Trophoblast cell (in vitro differentiated cells and primary cell): ENCODE data around the gene PTH1R.

Experiments
- DNase-seq, 2 donors: peaks; one replicate each; pipeline ENCODE4 v3.0.0-alpha.2; 2016
- H2AFZ ChIP-seq: 2 replicates; pipeline ENCODE4 v1.6.1; 2013; ENCODE audit warnings: low read length, moderate library complexity, mild to moderate bottlenecking; ENCODE audit not compliant: insufficient read depth, poor library complexity
- H2AK5ac ChIP-seq: 2 replicates; pipeline ENCODE4 v1.6.1; 2013; ENCODE audit warnings: mild to moderate bottlenecking, low read length
- H2BK120ac ChIP-seq: 2 replicates; pipeline ENCODE4 v1.6.1; 2013; ENCODE audit warnings: low read length, mild to moderate bottlenecking, moderate library complexity; ENCODE audit not compliant: insufficient read depth, poor library complexity
- H2BK12ac ChIP-seq: 2 replicates; pipeline ENCODE4 v1.6.1; 2013; ENCODE audit warnings: mild to moderate bottlenecking, low read length, moderate library complexity
- H2BK5ac ChIP-seq: 2 replicates; pipeline ENCODE4 v1.6.1; 2013; ENCODE audit warnings: low read length, low read depth, moderate library complexity, mild to moderate bottlenecking; ENCODE audit not compliant: poor library complexity
- H3K14ac ChIP-seq: 2 replicates; pipeline ENCODE4 v1.6.1; 2013; ENCODE audit warnings: mild to moderate bottlenecking, low read length
- H3K18ac ChIP-seq: 2 replicates; pipeline ENCODE4 v1.6.1; 2013; ENCODE audit warnings: mild to moderate bottlenecking, low read length
- H3K23ac ChIP-seq: 2 replicates; pipeline ENCODE4 v1.6.1; 2013; ENCODE audit warnings: low read length
- H3K27ac ChIP-seq: 2 replicates; pipeline ENCODE4 v1.5.1; 2013; ENCODE audit warnings: low read depth, mild to moderate bottlenecking, inconsistent platforms, low read length, moderate library complexity
- H3K27me3 ChIP-seq: 2 replicates; pipeline ENCODE4 v1.6.1; 2013; ENCODE audit warnings: inconsistent platforms, mild to moderate bottlenecking, low read length, moderate library complexity; ENCODE audit not compliant: insufficient read depth
- H3K36me3 ChIP-seq, 2 experiments: 1 replicate in 1 of 2; 2 replicates in 1 of 2; pipeline ENCODE4 v1.6.1; 2013; ENCODE audit warnings: low read length in 2 of 2, mild to moderate bottlenecking in 2 of 2, moderate library complexity in 1 of 2; ENCODE audit not compliant: insufficient read depth in 2 of 2, control insufficient read depth in 1 of 2
- H3K4ac ChIP-seq: 2 replicates; pipeline ENCODE4 v1.6.1; 2013; ENCODE audit warnings: low read depth, mild to moderate bottlenecking, low read length, moderate library complexity
- H3K4me1 ChIP-seq, 2 experiments: 1 replicate in 1 of 2; 2 replicates in 1 of 2; pipeline ENCODE4 v1.6.1; 2013; ENCODE audit warnings: low read length in 2 of 2, mild to moderate bottlenecking in 2 of 2, moderate library complexity in 1 of 2; ENCODE audit not compliant: insufficient read depth in 2 of 2, control insufficient read depth in 1 of 2
- H3K4me2 ChIP-seq: 2 replicates; pipeline ENCODE4 v1.6.1; 2013; ENCODE audit warnings: inconsistent platforms, mild to moderate bottlenecking, low read length, moderate library complexity
- H3K4me3 ChIP-seq: 2 replicates; pipeline ENCODE4 v1.5.1; 2013; ENCODE audit warnings: mild to moderate bottlenecking, low read depth, low read length, inconsistent platforms
- H3K79me1 ChIP-seq: one replicate; pipeline ENCODE4 v1.6.1; 2013; ENCODE audit warnings: low read length
- H3K79me2 ChIP-seq: 2 replicates; pipeline ENCODE4 v1.6.1; 2013; ENCODE audit warnings: low read length, mild to moderate bottlenecking; ENCODE audit not compliant: control insufficient read depth, insufficient read depth, poor library complexity
- H3K9ac ChIP-seq: 2 replicates; pipeline ENCODE4 v1.6.1; 2013; ENCODE audit warnings: mild to moderate bottlenecking, low read length
- H3K9me3 ChIP-seq: 2 replicates; pipeline ENCODE4 v1.6.1; 2013; ENCODE audit warnings: low read depth, mild to moderate bottlenecking, control low read depth, inconsistent platforms, low read length; ENCODE audit not compliant: insufficient read depth
- H4K12ac ChIP-seq: 2 replicates; pipeline ENCODE4 v1.6.1; 2013; ENCODE audit warnings: low read depth, mild to moderate bottlenecking, low read length, moderate library complexity
- H4K8ac ChIP-seq: 2 replicates; pipeline ENCODE4 v1.6.1; 2013; ENCODE audit warnings: low read depth, mild to moderate bottlenecking, low read length, moderate library complexity
- H4K91ac ChIP-seq: one replicate; pipeline ENCODE4 v1.6.1; 2013; ENCODE audit warnings: low read depth, mild to moderate bottlenecking, low read length, moderate library complexity
- WGBS: extraction: QIAGEN DNeasy Blood & Tissue Kit; methylation state at CpG from one replicate; pipeline ENCODE4 v1.1.7; 2013; ENCODE audit warnings: missing lambda C conversion rate; ENCODE audit not compliant: insufficient read length, insufficient coverage; ENCODE audit errors: extremely low coverage; 5-methylcytosine and 5-hydroxymethylcytosine counted together

The PTH1R gene

GRCh38 chr3:46831841-46832240 lies 45.7 kb upstream of the PTH1R start:
- no peaks in the 10 kb centered on the region for H3K79me2 ChIP-seq

GRCh38 chr3:46833346-46834300 lies 43.9 kb upstream of the PTH1R start:
- no CpG with 5 or more reads among the region's 65 CpGs for WGBS
- H2BK12ac ChIP-seq, result no peak overlapping the region
- no peak overlapping the region for H4K91ac ChIP-seq
- no peak for DNase-seq
- H3K4me3 ChIP-seq, result no peak overlapping the region
- H3K9me3 ChIP-seq, result peaks cover 3% of the 10 kb centered on the region
- no peak overlapping the region for H3K18ac ChIP-seq
- no peaks in the 10 kb centered on the region for H3K36me3 ChIP-seq
- H3K4me2 ChIP-seq, result no peak overlapping the region
- H2BK120ac ChIP-seq, result no peak overlapping the region
- no peak overlapping the region for H2AK5ac ChIP-seq
- no peaks in the 10 kb centered on the region for H3K27me3 ChIP-seq
- no peak overlapping the region for H2AFZ ChIP-seq
- H4K8ac ChIP-seq, result no peak overlapping the region
- no peak overlapping the region for H3K9ac ChIP-seq
- H3K79me2 ChIP-seq, result no peaks in the 10 kb centered on the region
- H2BK5ac ChIP-seq, result no peak overlapping the region
- no peak overlapping the region for H3K14ac ChIP-seq
- H3K4me1 ChIP-seq, result peaks cover 0 to 6% of the 10 kb centered on the region in 2 experiments
- no peaks in the 10 kb centered on the region for H3K79me1 ChIP-seq
- no peak overlapping the region for H3K27ac ChIP-seq
- no peak overlapping the region for H3K4ac ChIP-seq
- H3K23ac ChIP-seq, result no peak overlapping the region
- no peak overlapping the region for H4K12ac ChIP-seq

More at GRCh38 chr3:46831841-46832240, 45.7 kb upstream of the PTH1R start:
- Histone ChIP-seq H3K4me2 (no peak overlapping the region), H3K4me1 (peaks cover 0 to 6% of the 10 kb centered on the region in 2 experiments), H4K8ac (no peak overlapping the region), H3K36me3 (no peaks in the 10 kb centered on the region), H2BK12ac (no peak overlapping the region), H3K9me3 (no peaks in the 10 kb centered on the region), H3K27me3 (no peaks in the 10 kb centered on the region), H2BK120ac (no peak overlapping the region), H4K91ac (no peak overlapping the region), H3K27ac (no peak overlapping the region), H2BK5ac (no peak overlapping the region), H3K23ac (no peak overlapping the region), H3K4ac (no peak overlapping the region), H2AFZ (no peak overlapping the region), H2AK5ac (no peak overlapping the region), H3K18ac (no peak overlapping the region), H3K14ac (no peak overlapping the region), H3K9ac (no peak overlapping the region), H4K12ac (no peak overlapping the region), H3K4me3 (no peak overlapping the region), H3K79me1 (no peaks in the 10 kb centered on the region)
- no CpG with 5 or more reads among the region's 1 CpG for WGBS
- DNase-seq, result peak in 1 of 2 donors; percentile 8

GRCh38 chr3:46835054-46835453 lies 42.5 kb upstream of the PTH1R start:
- Histone ChIP-seq H3K4me1 (peaks cover 0 to 6% of the 10 kb centered on the region in 2 experiments), H3K4me3 (no peak overlapping the region), H4K91ac (no peak overlapping the region), H3K36me3 (no peaks in the 10 kb centered on the region), H3K23ac (no peak overlapping the region), H3K27ac (no peak overlapping the region), H2BK120ac (no peak overlapping the region), H2BK12ac (no peak overlapping the region), H2AK5ac (no peak overlapping the region), H3K79me1 (no peaks in the 10 kb centered on the region), H3K4me2 (no peak overlapping the region), H4K8ac (no peak overlapping the region), H3K9ac (no peak overlapping the region), H3K79me2 (no peaks in the 10 kb centered on the region), H3K27me3 (no peaks in the 10 kb centered on the region), H3K4ac (no peak overlapping the region), H4K12ac (no peak overlapping the region), H3K9me3 (peaks cover 5% of the 10 kb centered on the region), H3K18ac (no peak overlapping the region), H2BK5ac (no peak overlapping the region), H3K14ac (no peak overlapping the region), H2AFZ (no peak overlapping the region)
- DNase-seq, result no peak
- WGBS, result no CpG with 5 or more reads among the region's 12 CpGs

- Histone ChIP-seq H3K36me3 (no peaks in the 10 kb centered on the region), H3K27ac (no peak overlapping the region), H3K4me1 (peaks cover 0 to 6% of the 10 kb centered on the region in 2 experiments), H3K18ac (no peak overlapping the region), H3K79me2 (no peaks in the 10 kb centered on the region), H3K9ac (no peak overlapping the region), H2BK120ac (no peak overlapping the region), H3K4me2 (no peak overlapping the region), H3K9me3 (peaks cover 5% of the 10 kb centered on the region), H3K14ac (no peak overlapping the region), H2AK5ac (no peak overlapping the region), H3K27me3 (no peaks in the 10 kb centered on the region), H3K4me3 (no peak overlapping the region), H4K8ac (no peak overlapping the region), H3K4ac (no peak overlapping the region), H2BK5ac (no peak overlapping the region), H2AFZ (no peak overlapping the region), H4K91ac (no peak overlapping the region), H2BK12ac (no peak overlapping the region), H3K23ac (no peak overlapping the region), H3K79me1 (no peaks in the 10 kb centered on the region), H4K12ac (no peak overlapping the region)
- no peak for DNase-seq
- no CpG with 5 or more reads among the region's 4 CpGs for WGBS
Measured at GRCh38 chr3:46835491-46835890, 42.0 kb upstream of the PTH1R start.
